HL-60 (cell line): Measurements from ENCODE around the gene SPATA12.

Source experiments
- GABPA ChIP-seq: IDR thresholded peaks from 2 replicates; pipeline ENCODE4 v1.6.1; 2012; ENCODE audit warnings: low read depth
- TF ChIP-seq, protein P1 (sequence below): IDR thresholded peaks from one replicate; pipeline ENCODE4 v1.5.1; 2011; ENCODE audit warnings: low read length, control low read depth, inconsistent platforms; ENCODE audit not compliant: insufficient read depth

DNA sequence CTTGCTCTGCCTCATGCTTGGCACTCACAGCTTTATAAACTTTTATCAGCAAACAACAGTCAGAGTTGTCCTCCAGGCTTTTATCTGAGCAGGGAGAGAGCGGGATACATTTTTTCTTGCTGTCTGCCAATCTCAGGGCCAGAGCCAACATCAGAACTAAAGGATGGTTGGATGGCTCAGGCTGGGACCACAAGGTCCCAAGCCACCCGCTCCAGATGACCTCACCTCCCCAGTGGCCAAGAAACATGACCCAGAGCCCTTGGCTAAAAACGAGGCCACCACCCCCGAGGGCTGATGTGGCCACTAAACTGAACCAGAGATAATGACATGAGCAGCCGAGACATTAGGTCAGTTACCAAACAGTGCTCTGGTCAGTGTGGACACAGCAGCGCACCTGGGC, 18.8 kb upstream of the SPATA12 start:
- TF ChIP-seq, protein P1, sequence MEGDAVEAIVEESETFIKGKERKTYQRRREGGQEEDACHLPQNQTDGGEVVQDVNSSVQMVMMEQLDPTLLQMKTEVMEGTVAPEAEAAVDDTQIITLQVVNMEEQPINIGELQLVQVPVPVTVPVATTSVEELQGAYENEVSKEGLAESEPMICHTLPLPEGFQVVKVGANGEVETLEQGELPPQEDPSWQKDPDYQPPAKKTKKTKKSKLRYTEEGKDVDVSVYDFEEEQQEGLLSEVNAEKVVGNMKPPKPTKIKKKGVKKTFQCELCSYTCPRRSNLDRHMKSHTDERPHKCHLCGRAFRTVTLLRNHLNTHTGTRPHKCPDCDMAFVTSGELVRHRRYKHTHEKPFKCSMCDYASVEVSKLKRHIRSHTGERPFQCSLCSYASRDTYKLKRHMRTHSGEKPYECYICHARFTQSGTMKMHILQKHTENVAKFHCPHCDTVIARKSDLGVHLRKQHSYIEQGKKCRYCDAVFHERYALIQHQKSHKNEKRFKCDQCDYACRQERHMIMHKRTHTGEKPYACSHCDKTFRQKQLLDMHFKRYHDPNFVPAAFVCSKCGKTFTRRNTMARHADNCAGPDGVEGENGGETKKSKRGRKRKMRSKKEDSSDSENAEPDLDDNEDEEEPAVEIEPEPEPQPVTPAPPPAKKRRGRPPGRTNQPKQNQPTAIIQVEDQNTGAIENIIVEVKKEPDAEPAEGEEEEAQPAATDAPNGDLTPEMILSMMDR, result no peak
- no peak for TF ChIP-seq GABPA
